NCI-H1105 (cell line): Measurements from ENCODE around the gene BABAM2.
"Not testable (repeated sequence)": the region's sequence is repeated elsewhere in the genome, so short reads cannot be mapped to it uniquely, and the experiment has no call there.

Source experiments
- DNase-seq: peaks from one replicate; lab custom pipeline; 2025; lab: John Stamatoyannopoulos, UW

Gene BABAM2

DNA sequence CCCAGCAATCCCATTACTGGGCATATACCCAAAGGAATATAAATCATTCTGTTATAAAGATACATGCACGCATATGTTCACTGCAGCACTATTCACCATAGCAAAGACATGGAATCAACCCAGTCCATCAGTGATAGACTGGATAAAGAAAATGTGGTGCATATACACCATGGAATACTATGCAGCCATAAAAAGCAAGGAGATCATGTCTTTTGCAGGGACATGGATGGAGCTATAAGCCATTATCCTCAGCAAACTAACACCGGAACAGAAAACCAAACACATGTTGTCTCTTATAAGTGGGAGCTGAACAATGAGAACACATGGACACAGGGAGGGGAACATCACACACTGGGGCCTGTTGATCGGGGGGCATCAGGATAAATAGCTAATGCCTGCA, 441.3 kb downstream of the BABAM2 start:
- not testable (repeated sequence) for DNase-seq

DNA sequence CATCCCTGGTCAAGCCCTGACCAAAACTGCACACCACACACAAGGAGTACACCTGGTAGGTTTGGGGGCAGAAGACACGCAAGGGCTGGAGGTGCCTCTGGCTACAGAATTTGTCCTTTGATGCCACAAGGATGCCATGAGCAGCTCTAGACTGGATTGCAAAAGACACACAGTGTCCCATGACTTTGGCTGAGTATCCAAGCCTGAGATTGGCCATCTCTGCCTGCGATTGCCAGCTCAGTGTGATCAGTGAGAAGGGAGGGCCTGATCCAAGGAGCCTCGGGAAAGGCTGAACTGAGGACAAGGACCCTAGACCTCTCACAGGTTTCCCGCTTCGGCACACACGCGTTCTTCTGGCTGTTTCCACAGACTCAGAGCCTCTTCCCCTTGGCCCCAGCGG, 442.2 kb downstream of the BABAM2 start:
- DNase-seq: no peak

- no peak for DNase-seq
These were observed 443.3 kb downstream of the BABAM2 start for GRCh38 chr2:28333606-28334526.

- DNase-seq: no peak
These were observed 444.0 kb downstream of the BABAM2 start for GRCh38 chr2:28334527-28334894.

DNA sequence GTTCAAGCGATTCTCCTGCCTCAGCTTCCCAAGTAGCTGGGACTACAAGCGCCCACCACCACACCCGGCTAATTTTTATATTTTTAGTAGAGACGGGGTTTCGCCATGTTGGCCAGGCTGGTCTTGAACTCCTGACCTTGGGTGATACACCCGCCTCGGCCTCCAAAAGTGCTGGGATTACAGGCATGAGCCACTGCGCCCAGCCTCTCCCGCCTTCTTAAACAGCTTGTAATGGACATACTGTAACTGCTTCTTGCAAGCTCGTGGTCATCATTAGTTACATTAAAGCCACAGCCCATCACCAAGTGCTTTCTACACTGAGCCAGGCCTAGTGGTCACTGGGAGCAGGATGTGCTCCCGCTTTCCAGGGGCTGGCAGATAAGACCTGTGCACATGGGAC, 444.7 kb downstream of the BABAM2 start:
- not testable (repeated sequence) for DNase-seq

GRCh38 chr2:28335666-28336065, 445.1 kb downstream of the BABAM2 start:
- no peak for DNase-seq

- no peak for DNase-seq
These were observed 445.9 kb downstream of the BABAM2 start for GRCh38 chr2:28336264-28336980.

GRCh38 chr2:28336982-28337627, 446.6 kb downstream of the BABAM2 start:
- no peak for DNase-seq

- DNase-seq: no peak
These were observed 447.7 kb downstream of the BABAM2 start for GRCh38 chr2:28338046-28338817.

- DNase-seq: no peak
These were observed 448.3 kb downstream of the BABAM2 start for GRCh38 chr2:28338831-28339321.

DNA sequence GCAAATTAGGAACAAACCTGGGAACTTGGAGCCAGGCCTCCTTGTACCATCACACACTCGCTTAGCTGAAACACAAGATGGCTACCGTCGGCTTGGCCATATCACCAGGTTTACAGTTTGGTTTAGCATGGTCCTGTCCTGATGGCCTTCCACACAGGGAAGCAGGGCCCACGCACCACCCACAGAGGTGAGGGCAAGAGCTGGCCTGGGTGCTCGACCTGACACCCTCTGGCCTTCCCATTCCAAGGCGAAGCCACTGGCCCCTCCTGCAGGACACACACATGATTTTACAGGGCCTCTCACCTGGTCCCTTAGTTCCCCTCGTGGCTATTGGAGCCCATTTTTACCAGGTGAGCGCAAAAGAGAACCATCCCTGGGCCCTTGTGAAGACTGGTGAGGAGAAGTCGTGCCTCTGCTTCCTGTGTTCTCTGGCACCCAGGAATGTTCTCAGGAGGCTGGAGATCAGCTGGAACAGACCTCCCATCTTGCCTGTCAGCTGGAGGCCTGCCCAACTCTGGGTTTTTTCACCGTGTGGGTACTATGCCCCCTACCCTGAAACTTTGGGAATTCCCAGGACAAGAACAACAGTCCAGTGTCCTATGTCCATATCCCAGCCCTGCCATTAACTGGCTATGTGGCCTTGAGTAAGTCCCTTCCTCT, 449.1 kb downstream of the BABAM2 start:
- no peak for DNase-seq

GRCh38 chr2:28340312-28341202, 450.0 kb downstream of the BABAM2 start:
- no peak for DNase-seq

- no peak for DNase-seq
These were observed 450.8 kb downstream of the BABAM2 start for GRCh38 chr2:28341208-28341891.

- DNase-seq: no peak
These were observed 451.8 kb downstream of the BABAM2 start for GRCh38 chr2:28342081-28342967.

- no peak for DNase-seq
These were observed 452.8 kb downstream of the BABAM2 start for GRCh38 chr2:28343184-28343942.

DNA sequence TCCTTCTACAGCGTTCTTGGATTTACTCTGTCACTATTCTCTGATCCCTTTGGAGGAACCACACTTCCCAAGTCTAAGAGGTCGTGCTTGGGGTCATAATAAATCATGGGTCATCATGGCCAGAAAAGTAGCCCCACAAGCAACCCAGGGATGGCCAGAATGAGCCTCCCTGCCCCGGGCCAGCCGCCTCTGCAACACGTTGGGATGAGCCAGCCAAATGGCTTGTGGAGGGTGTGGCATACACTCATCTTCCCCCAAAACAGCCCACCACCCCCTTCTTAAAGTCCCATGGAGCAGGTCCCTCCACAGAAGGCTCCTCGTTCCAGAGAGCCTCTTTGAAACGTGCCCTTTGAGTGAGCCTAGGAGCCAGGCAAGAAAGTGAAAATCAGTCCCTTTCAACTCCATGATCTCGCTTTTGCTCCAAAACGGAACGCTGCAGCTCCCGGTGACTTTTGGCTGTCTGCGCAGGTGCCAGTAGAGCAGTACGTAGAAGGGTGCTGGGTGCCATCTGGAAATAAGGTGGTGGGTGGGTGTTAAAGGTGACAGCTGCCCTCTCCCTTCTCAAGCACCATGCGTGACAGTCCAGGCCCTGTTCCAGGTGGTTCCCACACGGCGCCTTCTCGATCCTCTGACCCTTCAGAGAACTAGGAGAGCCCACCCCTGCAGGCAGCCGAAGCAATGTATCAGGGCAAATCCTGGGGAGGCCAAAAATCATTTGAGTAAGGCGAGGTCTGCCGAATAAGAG, 453.6 kb downstream of the BABAM2 start:
- no peak for DNase-seq

DNA sequence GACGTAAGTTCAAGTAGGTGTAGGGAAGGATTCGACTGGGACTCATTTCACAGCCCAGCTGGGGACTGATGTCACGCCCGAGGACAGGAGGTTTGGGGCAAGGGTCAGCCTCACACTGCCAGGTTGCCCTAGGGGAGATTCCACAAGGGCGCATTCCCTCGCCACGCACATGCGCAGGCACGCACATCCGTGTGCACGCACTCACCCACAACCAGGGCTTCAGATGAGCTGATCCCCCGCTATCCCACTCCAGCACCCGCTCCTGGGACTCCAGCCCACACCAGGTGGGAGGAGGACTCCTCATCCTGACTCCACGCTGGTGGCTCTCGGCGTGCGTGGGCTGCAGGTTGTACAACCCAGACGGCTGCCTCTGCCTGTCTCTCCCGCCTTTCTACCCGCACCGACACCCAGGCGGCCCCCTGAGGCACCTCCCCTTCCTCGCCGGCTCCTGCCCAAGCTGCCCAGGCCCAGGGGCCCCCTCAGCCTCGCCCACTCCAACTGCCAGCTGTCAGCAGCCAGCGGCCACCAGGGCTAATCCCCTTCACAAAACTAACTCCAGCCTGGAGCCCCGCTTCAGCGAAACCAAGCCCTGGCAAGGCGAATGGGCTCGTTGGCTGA, 454.3 kb downstream of the BABAM2 start:
- DNase-seq: no peak
